HepG2 (cell line): ENCODE measurements around the gene VSIG10L. TPM values are rescaled to one million over a fixed set of nuclear protein-coding genes. Genes with fewer than 3 reads are reported as not detected.

Source experiments
- ATAC-seq: fragments of 200-7000 bp; cut with Tn5 transposase; 3 replicates; pipeline ENCODE4 v1.9.1; 2020; ENCODE audit warnings: mild to moderate bottlenecking, moderate library complexity
- BruUV-seq: library from RNA; stranded (reverse); fragments of 400-500 nt; replicated peaks from 2 replicates; lab custom pipeline; 2021; lab: Mats Ljungman, UMichigan
- CTCF ChIA-PET: fragments of 300-600 bp; formaldehyde crosslinking; extraction: SDS; loops from one replicate; lab custom pipeline; 2021; ENCODE audit warnings: low total read pairs, inconsistent platforms, low intra/inter-chr PET ratio; lab: Yijun Ruan, JAX
- POLR2A ChIA-PET: fragments of 350-600 bp; sonication (Branson Sonifier 250); formaldehyde crosslinking; loops from one replicate; lab custom pipeline; 2020; ENCODE audit warnings: antibody characterized with exemption, inconsistent platforms; lab: Yijun Ruan, JAX
- DNase-seq: peaks from one replicate; pipeline ENCODE4 v3.0.0-alpha.2; 2015; ENCODE audit warnings: low spot score
- FAIRE-seq: peaks from 3 replicates; lab custom pipeline; 2011; peaks lifted over from hg19 to GRCh38; lab: Jason Lieb, UNC
- H2AFZ ChIP-seq: one replicate; pipeline ENCODE4 v1.6.1; 2011; ENCODE audit warnings: low read length, inconsistent platforms
- H3K27ac ChIP-seq: fragments of 300-600 bp; 3 replicates; pipeline ENCODE4 v1.8.0; 2011; ENCODE audit warnings: mixed run types, mild to moderate bottlenecking, mixed read lengths, low read length, inconsistent platforms; ENCODE audit not compliant: insufficient read depth; ENCODE audit errors: extremely low read length
- H3K27me3 ChIP-seq, 2 experiments: fragments of 200-600 bp in 1 of 2; 2 replicates in 1 of 2; 3 replicates in 1 of 2; pipeline versions ENCODE4 v1.6.0 to v1.8.0; 2011; ENCODE audit warnings: low read length in 2 of 2, mild to moderate bottlenecking in 2 of 2, moderate library complexity in 2 of 2, inconsistent platforms in 1 of 2; ENCODE audit not compliant: insufficient read depth in 2 of 2, control insufficient read depth in 1 of 2
- H3K36me3 ChIP-seq, 2 experiments: fragments of 200-600 bp in 1 of 2; replicated peaks in 1 of 2; 2 replicates in 1 of 2; 3 replicates in 1 of 2; pipeline versions ENCODE4 v1.5.1 to v1.8.0; 2011; ENCODE audit warnings: low read length in 2 of 2, inconsistent platforms in 1 of 2; ENCODE audit not compliant: insufficient read depth in 2 of 2, control insufficient read depth in 1 of 2
- H3K4me1 ChIP-seq: 2 replicates; pipeline ENCODE4 v1.5.1; 2012; ENCODE audit warnings: low read length, inconsistent platforms; ENCODE audit not compliant: insufficient read depth
- H3K4me2 ChIP-seq: 2 replicates; pipeline ENCODE4 v1.6.0; 2011; ENCODE audit warnings: low read depth, low read length, inconsistent platforms
- H3K4me3 ChIP-seq, 3 experiments: fragments of 200-600 bp in 1 of 3; sonication (generic), shearing (Covaris generic) in 1 of 3; replicated peaks in 1 of 3; 2 replicates each; pipeline ENCODE4 v1.5.1; 2011 to 2016; ENCODE audit warnings: low read length in 3 of 3, inconsistent platforms in 2 of 3, low read depth in 2 of 3, mild to moderate bottlenecking in 2 of 3, control low read depth in 1 of 3, mixed read lengths in 1 of 3; ENCODE audit not compliant: insufficient read depth in 1 of 3
- H3K79me2 ChIP-seq: one replicate; pipeline ENCODE4 v1.6.1; 2011; ENCODE audit warnings: low read length, inconsistent platforms; ENCODE audit not compliant: insufficient read depth
- H3K9ac ChIP-seq: 2 replicates; pipeline ENCODE4 v1.6.0; 2011; ENCODE audit warnings: mild to moderate bottlenecking, low read depth, low read length, inconsistent platforms; ENCODE audit not compliant: insufficient read depth
- H3K9me3 ChIP-seq: 2 replicates; pipeline ENCODE4 v1.5.1; 2012; ENCODE audit warnings: mild to moderate bottlenecking, low read length
- H4K20me1 ChIP-seq: 2 replicates; pipeline ENCODE4 v1.6.0; 2011; ENCODE audit warnings: inconsistent platforms, mild to moderate bottlenecking, low read length, moderate library complexity; ENCODE audit not compliant: insufficient read depth
- ADNP ChIP-seq: sonication (generic); formaldehyde crosslinking; IDR thresholded peaks from 2 replicates; pipeline ENCODE4 v1.4.0; 2020; ENCODE audit warnings: missing genetic modification reagents
- FOSL2 ChIP-seq: sonication (generic); formaldehyde crosslinking; IDR thresholded peaks from 2 replicates; pipeline ENCODE4 v1.4.0; 2020; ENCODE audit warnings: missing genetic modification reagents
- IRF2 ChIP-seq: IDR thresholded peaks from 2 replicates; pipeline ENCODE4 v1.6.1; 2018; ENCODE audit warnings: missing genetic modification reagents, missing compliant biosample characterization
- KLF13 ChIP-seq: sonication (generic); formaldehyde crosslinking; IDR thresholded peaks from 2 replicates; pipeline ENCODE4 v1.4.0; 2020; ENCODE audit warnings: mild to moderate bottlenecking, missing genetic modification reagents
- NFYB ChIP-seq: sonication (generic); formaldehyde crosslinking; IDR thresholded peaks from 2 replicates; pipeline ENCODE4 v1.4.0; 2020; ENCODE audit warnings: missing genetic modification reagents
- NFYC ChIP-seq: IDR thresholded peaks from 2 replicates; pipeline ENCODE4 v1.6.1; 2016; ENCODE audit warnings: missing genetic modification reagents, missing compliant biosample characterization
- NR3C1 ChIP-seq: sonication (generic); formaldehyde crosslinking; IDR thresholded peaks from 2 replicates; pipeline ENCODE4 v1.4.0; 2020; ENCODE audit warnings: missing genetic modification reagents
- POLR2A ChIP-seq, 2 experiments: IDR thresholded peaks; 2 replicates each; pipeline ENCODE4 v1.6.1; 2011; ENCODE audit warnings: low read depth in 2 of 2, low read length in 2 of 2, mild to moderate bottlenecking in 1 of 2, moderate library complexity in 1 of 2; ENCODE audit not compliant: insufficient read depth in 1 of 2
- TBP ChIP-seq: sonication (generic); formaldehyde crosslinking; IDR thresholded peaks from 2 replicates; pipeline ENCODE4 v1.5.0; 2020; ENCODE audit warnings: missing genetic modification reagents
- ZNF530 ChIP-seq: sonication (generic); formaldehyde crosslinking; IDR thresholded peaks from 2 replicates; pipeline ENCODE4 v1.5.0; 2020; ENCODE audit warnings: low read depth, mild to moderate bottlenecking, missing genetic modification reagents
- ZNF564 ChIP-seq: sonication (generic); formaldehyde crosslinking; IDR thresholded peaks from 2 replicates; pipeline ENCODE4 v1.8.1; 2023; ENCODE audit warnings: mild to moderate bottlenecking, missing genetic modification reagents
- ZNF615 ChIP-seq: sonication (generic); formaldehyde crosslinking; IDR thresholded peaks from 2 replicates; pipeline ENCODE4 v1.5.0; 2020; ENCODE audit warnings: mild to moderate bottlenecking, missing genetic modification reagents, borderline replicate concordance
- WGBS: methylation state at CpG from one replicate; pipeline ENCODE4 v1.1.6; 2017; ENCODE audit warnings: low lambda C conversion rate; 5-methylcytosine and 5-hydroxymethylcytosine counted together
- in situ Hi-C: cut with HindIII; loops from 2 replicates; pipeline ENCODE4 v1.10.0; 2017; ENCODE audit warnings: low pct_unique_long_range_greater_than_20kb; ENCODE audit not compliant: extremely low pct_ligation_motif_present
- intact Hi-C: fragments of 100-400 bp; cut with micrococcal nuclease; formaldehyde crosslinking; loops from one replicate; pipeline ENCODE4 v1.10.0; 2022; ENCODE audit not compliant: unreplicated experiment
- polyA plus RNA-seq, 8 experiments: library from polyadenylated mRNA; depleted of rRNA in 3 of 8; stranded (reverse) in 7 of 8; unstranded in 1 of 8; fragments of >200 nt; fragmentation: Illumina TruSeq in 4 of 8; extraction: Trizol in 4 of 8; gene quantifications; 2 replicates each; pipeline versions ENCODE4 v1.2.1 to v1.2.3, GENCODE V29; 2011 to 2016; ENCODE audit warnings: low read depth in 4 of 8, missing spikeins in 1 of 8, mixed read lengths in 1 of 8; ENCODE audit not compliant: insufficient read depth in 1 of 8
- total RNA-seq, 5 experiments: library from RNA; depleted of rRNA; stranded (reverse); fragments of >200 nt; fragmentation: Illumina TruSeq; extraction: Trizol; gene quantifications; 2 replicates each; pipeline ENCODE4 v1.2.3, GENCODE V29; 2016; ENCODE audit warnings: low read depth in 1 of 5
- TF ChIP-seq, protein P1 (sequence below): sonication (generic); formaldehyde crosslinking; IDR thresholded peaks from 2 replicates; pipeline ENCODE4 v1.5.0; 2020; ENCODE audit warnings: missing genetic modification reagents
- TF ChIP-seq, protein P2 (sequence below): sonication (generic); formaldehyde crosslinking; IDR thresholded peaks from 2 replicates; pipeline ENCODE4 v1.4.0; 2020; ENCODE audit warnings: low read depth, missing genetic modification reagents

VSIG10L gene
- total and polyA plus RNA-seq, 2 of the 13 experiments (the other 11 are each of a cell fraction or from before 2014, with no cell fraction given), result 2.7 to 8.5 TPM

DNA sequence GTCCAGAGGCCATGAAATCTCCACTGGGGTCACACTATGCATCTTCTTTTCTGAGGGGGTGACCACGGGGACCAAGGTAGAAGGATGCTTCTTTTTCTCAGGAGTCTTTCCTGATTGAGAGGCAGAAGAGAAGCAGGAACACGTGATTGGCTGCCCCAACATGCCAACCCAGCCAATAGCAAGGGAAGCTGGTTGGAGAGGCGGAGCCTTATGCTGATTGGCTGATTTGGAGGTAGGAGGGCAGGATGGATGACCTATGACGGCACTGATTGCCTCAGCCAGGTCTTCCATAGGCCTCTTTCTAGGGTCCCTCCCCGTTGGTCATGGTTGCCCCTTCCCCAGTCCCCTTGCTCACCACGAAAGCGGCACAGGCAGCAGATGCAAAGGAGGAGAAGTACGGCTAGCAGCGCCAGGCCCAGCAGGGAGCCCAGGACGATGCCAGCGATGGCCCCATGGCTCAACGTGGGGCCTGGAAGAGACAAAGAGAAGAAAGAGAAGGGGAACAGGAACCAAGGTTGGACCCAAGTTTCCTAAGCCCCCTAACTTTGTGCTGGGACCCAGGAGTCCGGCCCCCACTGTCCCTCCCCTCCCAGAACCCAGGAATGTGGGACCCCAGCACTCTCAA, 8.0 kb downstream of the VSIG10L start:
- no peak for ATAC-seq
- no peak overlapping the region for H3K4me2 ChIP-seq

More for the DNA sequence above, 8.0 kb downstream of the VSIG10L start:
- Histone ChIP-seq H3K79me2 (no peaks in the 10 kb centered on the region), H3K4me1 (peaks cover 4% of the 10 kb centered on the region; the same call in 1 of the 2 replicates), H3K4me3 (no peak overlapping the region), H3K36me3 (peaks cover 10 to 27% of the 10 kb centered on the region in 2 experiments; a peak in 4 of 5 replicates), H3K27me3 (no peaks in the 10 kb centered on the region), H3K27ac (no peak overlapping the region), H2AFZ (no peak overlapping the region), H4K20me1 (no peaks in the 10 kb centered on the region), H3K9me3 (no peaks in the 10 kb centered on the region), H3K9ac (no peak overlapping the region)
- ChIA-PET POLR2A (no interaction called here), CTCF (no interaction called here)
- DNase-seq (no peak), FAIRE-seq (no peak)
- no TSS peak for BruUV-seq
- in situ Hi-C loops (no loop called here), intact Hi-C loops (no loop called here)
- peak; percentile 48; the same call in 1 of the 2 replicates for TF ChIP-seq NFYC (CRISPR knock-in tag)
- no peak for TF ChIP-seq ZNF530 (CRISPR knock-in tag)
- TF ChIP-seq, protein P1, sequence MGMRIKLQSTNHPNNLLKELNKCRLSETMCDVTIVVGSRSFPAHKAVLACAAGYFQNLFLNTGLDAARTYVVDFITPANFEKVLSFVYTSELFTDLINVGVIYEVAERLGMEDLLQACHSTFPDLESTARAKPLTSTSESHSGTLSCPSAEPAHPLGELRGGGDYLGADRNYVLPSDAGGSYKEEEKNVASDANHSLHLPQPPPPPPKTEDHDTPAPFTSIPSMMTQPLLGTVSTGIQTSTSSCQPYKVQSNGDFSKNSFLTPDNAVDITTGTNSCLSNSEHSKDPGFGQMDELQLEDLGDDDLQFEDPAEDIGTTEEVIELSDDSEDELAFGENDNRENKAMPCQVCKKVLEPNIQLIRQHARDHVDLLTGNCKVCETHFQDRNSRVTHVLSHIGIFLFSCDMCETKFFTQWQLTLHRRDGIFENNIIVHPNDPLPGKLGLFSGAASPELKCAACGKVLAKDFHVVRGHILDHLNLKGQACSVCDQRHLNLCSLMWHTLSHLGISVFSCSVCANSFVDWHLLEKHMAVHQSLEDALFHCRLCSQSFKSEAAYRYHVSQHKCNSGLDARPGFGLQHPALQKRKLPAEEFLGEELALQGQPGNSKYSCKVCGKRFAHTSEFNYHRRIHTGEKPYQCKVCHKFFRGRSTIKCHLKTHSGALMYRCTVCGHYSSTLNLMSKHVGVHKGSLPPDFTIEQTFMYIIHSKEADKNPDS (CRISPR knock-in tag), result no peak
- TF ChIP-seq NR3C1 (CRISPR knock-in tag), result no peak
- TF ChIP-seq NFYB, result peak; percentile 49
- TF ChIP-seq IRF2 (CRISPR knock-in tag), result no peak
- TF ChIP-seq KLF13 (CRISPR knock-in tag), result no peak
- TF ChIP-seq POLR2A (IDR thresholded peaks at IDR 0.05; ENCODE audit: insufficient read depth in 1 of 2, low read depth in 2 of 2, low read length in 2 of 2), result no peak
- no peak for TF ChIP-seq ADNP (CRISPR knock-in tag)
- no peak for TF ChIP-seq FOSL2
- no peak for TF ChIP-seq TBP (CRISPR knock-in tag)
- TF ChIP-seq ZNF564 (CRISPR knock-in tag), result no peak
- TF ChIP-seq, protein P2, sequence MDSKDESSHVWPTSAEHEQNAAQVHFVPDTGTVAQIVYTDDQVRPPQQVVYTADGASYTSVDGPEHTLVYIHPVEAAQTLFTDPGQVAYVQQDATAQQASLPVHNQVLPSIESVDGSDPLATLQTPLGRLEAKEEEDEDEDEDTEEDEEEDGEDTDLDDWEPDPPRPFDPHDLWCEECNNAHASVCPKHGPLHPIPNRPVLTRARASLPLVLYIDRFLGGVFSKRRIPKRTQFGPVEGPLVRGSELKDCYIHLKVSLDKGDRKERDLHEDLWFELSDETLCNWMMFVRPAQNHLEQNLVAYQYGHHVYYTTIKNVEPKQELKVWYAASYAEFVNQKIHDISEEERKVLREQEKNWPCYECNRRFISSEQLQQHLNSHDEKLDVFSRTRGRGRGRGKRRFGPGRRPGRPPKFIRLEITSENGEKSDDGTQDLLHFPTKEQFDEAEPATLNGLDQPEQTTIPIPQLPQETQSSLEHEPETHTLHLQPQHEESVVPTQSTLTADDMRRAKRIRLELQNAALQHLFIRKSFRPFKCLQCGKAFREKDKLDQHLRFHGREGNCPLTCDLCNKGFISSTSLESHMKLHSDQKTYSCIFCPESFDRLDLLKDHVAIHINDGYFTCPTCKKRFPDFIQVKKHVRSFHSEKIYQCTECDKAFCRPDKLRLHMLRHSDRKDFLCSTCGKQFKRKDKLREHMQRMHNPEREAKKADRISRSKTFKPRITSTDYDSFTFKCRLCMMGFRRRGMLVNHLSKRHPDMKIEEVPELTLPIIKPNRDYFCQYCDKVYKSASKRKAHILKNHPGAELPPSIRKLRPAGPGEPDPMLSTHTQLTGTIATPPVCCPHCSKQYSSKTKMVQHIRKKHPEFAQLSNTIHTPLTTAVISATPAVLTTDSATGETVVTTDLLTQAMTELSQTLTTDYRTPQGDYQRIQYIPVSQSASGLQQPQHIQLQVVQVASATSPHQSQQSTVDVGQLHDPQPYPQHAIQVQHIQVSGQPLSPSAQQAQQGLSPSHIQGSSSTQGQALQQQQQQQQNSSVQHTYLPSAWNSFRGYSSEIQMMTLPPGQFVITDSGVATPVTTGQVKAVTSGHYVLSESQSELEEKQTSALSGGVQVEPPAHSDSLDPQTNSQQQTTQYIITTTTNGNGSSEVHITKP (CRISPR knock-in tag), result no peak
- TF ChIP-seq ZNF615 (CRISPR knock-in tag), result no peak
- WGBS, result 94% methylated on average over 12 of the region's 13 CpGs
